ENCODE results near the gene HECTD4.

GRCh38 chr12:112172556-112173324 lies 209.5 kb downstream of the HECTD4 start:
- TF ChIP-seq CTCF (IDR thresholded peaks at IDR 0.05) (no peak), POLR2A (IDR thresholded peaks at IDR 0.05) (no peak)
